Cardiac fibroblast (primary cell): ENCODE measurements around the gene SLC27A1.
A peak's percentile ranks its signal among the peaks of the same experiment; 100 is the strongest.

Source experiments
- DNase-seq, 2 donors: peaks; one replicate each; pipeline versions ENCODE4 v3.0.0 to v3.0.0-alpha.2; 2010; ENCODE audit warnings: low read depth in 2 of 2
- H3K4me3 ChIP-seq, 2 donors: replicated peaks in 1 of 2; 1 replicate in 1 of 2; 2 replicates in 1 of 2; pipeline ENCODE4 v1.5.1; 2011; ENCODE audit warnings: low read depth in 2 of 2, low read length in 2 of 2, mild to moderate bottlenecking in 2 of 2, moderate library complexity in 1 of 2
- TF ChIP-seq, protein P1 (sequence below): IDR thresholded peaks from one replicate; pipeline ENCODE4 v1.5.1; 2011; ENCODE audit warnings: low read depth, mild to moderate bottlenecking, low read length, inconsistent platforms

Gene SLC27A1

GRCh38 chr19:17470068-17470841 lies at the start of gene SLC27A1:
Gene SLC27A1, plus strand, starts transcription at chr19:17470524. Its CDS starts 17 bp downstream, at chr19:17470541.
- TF ChIP-seq, protein P1, sequence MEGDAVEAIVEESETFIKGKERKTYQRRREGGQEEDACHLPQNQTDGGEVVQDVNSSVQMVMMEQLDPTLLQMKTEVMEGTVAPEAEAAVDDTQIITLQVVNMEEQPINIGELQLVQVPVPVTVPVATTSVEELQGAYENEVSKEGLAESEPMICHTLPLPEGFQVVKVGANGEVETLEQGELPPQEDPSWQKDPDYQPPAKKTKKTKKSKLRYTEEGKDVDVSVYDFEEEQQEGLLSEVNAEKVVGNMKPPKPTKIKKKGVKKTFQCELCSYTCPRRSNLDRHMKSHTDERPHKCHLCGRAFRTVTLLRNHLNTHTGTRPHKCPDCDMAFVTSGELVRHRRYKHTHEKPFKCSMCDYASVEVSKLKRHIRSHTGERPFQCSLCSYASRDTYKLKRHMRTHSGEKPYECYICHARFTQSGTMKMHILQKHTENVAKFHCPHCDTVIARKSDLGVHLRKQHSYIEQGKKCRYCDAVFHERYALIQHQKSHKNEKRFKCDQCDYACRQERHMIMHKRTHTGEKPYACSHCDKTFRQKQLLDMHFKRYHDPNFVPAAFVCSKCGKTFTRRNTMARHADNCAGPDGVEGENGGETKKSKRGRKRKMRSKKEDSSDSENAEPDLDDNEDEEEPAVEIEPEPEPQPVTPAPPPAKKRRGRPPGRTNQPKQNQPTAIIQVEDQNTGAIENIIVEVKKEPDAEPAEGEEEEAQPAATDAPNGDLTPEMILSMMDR, result no peak
- peak; percentile 99 for DNase-seq
- peak within 1 kb of the TSS; percentile 73 to 78 for H3K4me3 ChIP-seq

DNA sequence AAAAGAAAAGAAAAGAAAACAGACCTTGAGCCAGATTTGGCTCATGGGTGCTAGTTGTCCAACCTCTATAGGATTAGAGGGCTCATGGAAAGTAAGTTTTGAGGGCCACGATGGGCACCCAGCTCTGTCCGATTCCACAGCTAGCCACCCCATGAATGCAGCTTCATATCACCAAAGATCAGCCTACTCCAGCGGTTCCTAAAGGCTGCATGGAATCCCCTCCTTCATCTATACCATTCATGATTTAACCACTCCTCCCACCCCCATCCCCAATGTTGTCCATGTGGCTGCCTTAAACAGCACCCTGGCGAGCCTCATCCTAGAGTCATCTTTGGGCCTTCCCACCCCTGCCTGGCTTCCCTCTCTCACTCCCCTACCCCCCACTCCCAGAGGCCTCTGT lies 48.4 kb upstream of the SLC27A1 start:
- H3K4me3 ChIP-seq, result no peak overlapping the region
- TF ChIP-seq, protein P1, result no peak
- no peak for DNase-seq

DNA sequence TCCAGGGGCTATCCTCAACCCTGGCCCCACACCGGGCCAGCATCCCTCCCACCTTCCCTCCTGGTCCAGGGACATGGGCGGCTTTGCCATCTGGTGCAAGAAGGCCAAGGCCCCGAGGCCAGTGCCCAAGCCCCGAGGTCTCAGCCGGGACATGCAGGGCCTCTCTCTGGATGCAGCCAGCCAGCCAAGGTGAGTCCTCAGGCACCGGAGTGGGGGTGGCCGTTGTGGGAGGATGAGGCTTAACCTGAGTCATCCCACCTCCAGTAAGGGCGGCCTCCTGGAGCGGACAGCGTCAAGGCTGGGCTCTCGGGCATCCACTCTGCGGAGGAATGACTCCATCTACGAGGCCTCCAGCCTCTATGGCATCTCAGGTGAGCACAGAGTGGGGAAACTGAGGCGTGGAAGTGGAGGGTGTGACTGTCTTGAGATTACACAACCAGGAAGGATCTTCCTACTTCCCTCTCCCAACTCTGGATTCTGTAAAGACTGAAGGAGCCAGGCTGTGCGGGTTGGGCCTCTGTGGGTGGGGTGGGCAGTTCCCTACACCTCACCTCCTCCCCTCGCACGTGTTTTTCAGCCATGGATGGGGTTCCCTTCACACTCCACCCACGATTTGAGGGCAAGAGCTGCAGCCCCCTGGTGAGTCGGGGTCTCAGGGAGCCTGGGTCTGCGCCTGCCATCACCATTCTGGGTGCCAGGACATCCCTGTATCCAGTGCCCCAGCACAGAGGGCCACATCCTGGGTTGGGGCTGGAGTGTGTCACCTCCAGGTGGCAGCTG lies 46.7 kb upstream of the SLC27A1 start:
- no peak overlapping the region for H3K4me3 ChIP-seq
- no peak for DNase-seq
- TF ChIP-seq, protein P1, result no peak

- H3K4me3 ChIP-seq, result no peak overlapping the region
- DNase-seq, result peak; percentile 36 to 64
- TF ChIP-seq, protein P1, result peak; percentile 59
Observed at GRCh38 chr19:17424743-17425365, 45.5 kb upstream of the SLC27A1 start.

DNA sequence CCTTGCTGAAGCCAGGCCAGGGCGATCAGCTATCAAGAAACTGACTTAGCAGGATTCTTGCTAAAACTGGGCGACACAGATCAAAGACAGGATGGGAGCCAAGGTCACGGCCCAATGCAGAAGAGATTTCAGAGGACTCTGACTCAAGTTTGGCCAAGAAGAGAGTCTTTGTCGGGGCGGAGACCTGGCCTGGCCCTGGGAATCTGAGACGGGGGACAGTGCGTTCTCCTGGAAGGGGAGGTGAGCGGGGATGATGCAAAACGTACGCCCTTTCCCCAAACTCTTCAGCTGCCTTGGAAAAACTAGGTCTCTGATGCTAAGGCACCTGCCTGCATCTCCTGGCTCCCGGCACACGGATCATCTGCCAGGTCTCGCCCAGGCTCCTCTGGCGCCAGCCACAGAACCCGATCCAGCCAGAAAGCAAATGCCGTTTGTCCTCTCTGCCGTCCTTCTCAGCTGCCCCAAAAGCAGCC lies 40.6 kb upstream of the SLC27A1 start:
- DNase-seq, result no peak
- no peak overlapping the region for H3K4me3 ChIP-seq
- TF ChIP-seq, protein P1, result no peak

- no peak for DNase-seq
- TF ChIP-seq, protein P1, result no peak
- no peak overlapping the region for H3K4me3 ChIP-seq
Observed at GRCh38 chr19:17431417-17431816, 38.9 kb upstream of the SLC27A1 start.
